Tibial nerve (tissue), 4 donors: Measurements from ENCODE around the gene OCIAD1.

Source experiments
- EP300 ChIP-seq, 2 donors: sonication (generic); formaldehyde crosslinking; IDR thresholded peaks; one replicate each; pipeline ENCODE4 v1.6.1; 2017; ENCODE audit warnings: antibody characterized with exemption in 2 of 2, mild to moderate bottlenecking in 1 of 2
- TF ChIP-seq, protein P1 (sequence below), 5 experiments: fragments of 200-600 bp in 3 of 5; fragments of 450-650 bp in 2 of 5; sonication (generic) in 3 of 5; IDR thresholded peaks; one replicate each; pipeline ENCODE4 v1.5.1; 2016 to 2019; ENCODE audit warnings: antibody characterized with exemption in 5 of 5, mild to moderate bottlenecking in 3 of 5, moderate library complexity in 2 of 5

DNA sequence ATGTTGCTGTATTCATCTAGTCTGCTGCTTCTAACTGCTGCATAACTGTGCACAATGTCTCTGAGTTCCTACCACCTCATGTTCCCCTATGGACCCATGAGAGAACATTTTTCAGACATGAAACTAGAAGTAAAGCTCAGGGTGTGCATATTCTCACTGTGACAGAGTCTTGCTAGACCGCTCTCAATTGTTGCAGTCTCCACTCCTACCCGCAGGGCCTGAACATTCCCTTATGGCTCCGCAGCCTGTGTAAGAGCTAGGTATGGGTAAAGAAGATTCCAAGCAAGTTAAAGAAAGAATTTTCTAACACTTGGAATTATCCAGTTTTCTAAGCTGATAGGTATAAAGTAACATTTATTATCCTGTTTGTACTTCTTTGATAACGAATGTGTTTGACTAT, 70.3 kb downstream of the OCIAD1 start:
- TF ChIP-seq, protein P1, sequence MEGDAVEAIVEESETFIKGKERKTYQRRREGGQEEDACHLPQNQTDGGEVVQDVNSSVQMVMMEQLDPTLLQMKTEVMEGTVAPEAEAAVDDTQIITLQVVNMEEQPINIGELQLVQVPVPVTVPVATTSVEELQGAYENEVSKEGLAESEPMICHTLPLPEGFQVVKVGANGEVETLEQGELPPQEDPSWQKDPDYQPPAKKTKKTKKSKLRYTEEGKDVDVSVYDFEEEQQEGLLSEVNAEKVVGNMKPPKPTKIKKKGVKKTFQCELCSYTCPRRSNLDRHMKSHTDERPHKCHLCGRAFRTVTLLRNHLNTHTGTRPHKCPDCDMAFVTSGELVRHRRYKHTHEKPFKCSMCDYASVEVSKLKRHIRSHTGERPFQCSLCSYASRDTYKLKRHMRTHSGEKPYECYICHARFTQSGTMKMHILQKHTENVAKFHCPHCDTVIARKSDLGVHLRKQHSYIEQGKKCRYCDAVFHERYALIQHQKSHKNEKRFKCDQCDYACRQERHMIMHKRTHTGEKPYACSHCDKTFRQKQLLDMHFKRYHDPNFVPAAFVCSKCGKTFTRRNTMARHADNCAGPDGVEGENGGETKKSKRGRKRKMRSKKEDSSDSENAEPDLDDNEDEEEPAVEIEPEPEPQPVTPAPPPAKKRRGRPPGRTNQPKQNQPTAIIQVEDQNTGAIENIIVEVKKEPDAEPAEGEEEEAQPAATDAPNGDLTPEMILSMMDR (IDR thresholded peaks at IDR 0.05), result no peak
- TF ChIP-seq EP300 (IDR thresholded peaks at IDR 0.05), result no peak
